CD4-positive, alpha-beta T cell (primary cell): ENCODE results near the gene LHFPL6. TPM values are rescaled to one million over a fixed set of nuclear protein-coding genes. Genes with fewer than 3 reads are reported as not detected.

Experiments
- ATAC-seq: fragments of 200-7000 bp; cut with Tn5 transposase; one replicate; pipeline ENCODE4 v1.10.0; 2022; ENCODE audit warnings: mild to moderate bottlenecking; ENCODE audit not compliant: poor library complexity
- CTCF ChIA-PET: fragments of 350-600 bp; sonication (Branson Sonifier 250); formaldehyde crosslinking; loops from one replicate; lab custom pipeline; 2021; ENCODE audit warnings: antibody characterized with exemption, inconsistent platforms; lab: Charles Lee
- POLR2A ChIA-PET: fragments of 350-600 bp; sonication (Branson Sonifier 250); formaldehyde crosslinking; loops from one replicate; lab custom pipeline; 2021; ENCODE audit warnings: antibody characterized with exemption, inconsistent platforms; lab: Charles Lee
- DNase-seq, 14 experiments: peaks; one replicate each; pipeline ENCODE4 v3.0.0-alpha.2; 2013 to 2020; ENCODE audit warnings: mixed read lengths in 2 of 14
- H3K27ac ChIP-seq, 2 donors: one replicate each; pipeline versions ENCODE4 v1.5.1 to v1.7.0; 2013; ENCODE audit warnings: low read length in 2 of 2, low read depth in 1 of 2, mild to moderate bottlenecking in 1 of 2
- H3K27me3 ChIP-seq, 2 experiments: 1 replicate in 1 of 2; 2 replicates in 1 of 2; pipeline versions ENCODE4 v1.6.1 to v1.7.0; 2013; ENCODE audit warnings: low read length in 2 of 2, control low read depth in 1 of 2, mild to moderate bottlenecking in 1 of 2, moderate library complexity in 1 of 2; ENCODE audit not compliant: insufficient read depth in 2 of 2, control insufficient read depth in 1 of 2
- H3K36me3 ChIP-seq: one replicate; pipeline ENCODE4 v1.6.1; 2013; ENCODE audit warnings: low read length, control low read depth; ENCODE audit not compliant: insufficient read depth
- H3K4me1 ChIP-seq: one replicate; pipeline ENCODE4 v1.6.1; 2013; ENCODE audit warnings: low read length, control low read depth; ENCODE audit not compliant: insufficient read depth
- H3K4me3 ChIP-seq: one replicate; pipeline ENCODE4 v1.5.1; 2013; ENCODE audit warnings: mild to moderate bottlenecking, low read length, moderate library complexity
- H3K9me3 ChIP-seq, 2 experiments: 1 replicate in 1 of 2; 2 replicates in 1 of 2; pipeline versions ENCODE4 v1.6.1 to v1.7.0; 2013; ENCODE audit warnings: low read length in 2 of 2, mild to moderate bottlenecking in 2 of 2, control low read depth in 1 of 2, moderate library complexity in 1 of 2; ENCODE audit not compliant: control insufficient read depth in 1 of 2, insufficient read depth in 1 of 2
- H3K27ac Mint-ChIP-seq: one replicate; pipeline ENCODE4 v1.8.0; 2020; ENCODE audit warnings: mixed read lengths
- H3K27me3 Mint-ChIP-seq: one replicate; pipeline ENCODE4 v1.8.0; 2021; ENCODE audit warnings: mixed read lengths
- H3K36me3 Mint-ChIP-seq: one replicate; pipeline ENCODE4 v1.8.0; 2021; ENCODE audit warnings: low read depth, mixed read lengths
- H3K4me1 Mint-ChIP-seq: one replicate; pipeline ENCODE4 v1.8.0; 2021; ENCODE audit warnings: low read depth, mixed read lengths
- H3K4me3 Mint-ChIP-seq: one replicate; pipeline ENCODE4 v1.8.0; 2020; ENCODE audit warnings: mild to moderate bottlenecking, mixed read lengths
- H3K9me3 Mint-ChIP-seq: one replicate; pipeline ENCODE4 v1.8.0; 2020; ENCODE audit warnings: mixed read lengths
- CTCF ChIP-seq: fragments of 200-600 bp; IDR thresholded peaks from one replicate; pipeline ENCODE4 v1.8.0; 2022; ENCODE audit warnings: antibody characterized with exemption, mild to moderate bottlenecking
- intact Hi-C, 2 experiments: fragments of 100-400 bp; cut with DNase I in 1 of 2; cut with micrococcal nuclease in 1 of 2; formaldehyde crosslinking; loops; one replicate each; pipeline versions ENCODE4 v1.15.1 to v1.9.0; 2023 to 2025; cut with DNase I, micrococcal nuclease
- total RNA-seq, 174 experiments: library from RNA in 2 of 174; stranded (reverse) in 2 of 174; gene quantifications; one replicate each; pipeline ENCODE4 v1.2.3 and lab custom pipeline; 2021 to 2026

Gene LHFPL6
- total RNA-seq, 2 experiments from 2014 or later = not detected

- Mint-ChIP-seq H3K36me3 (no peaks in the 10 kb centered on the region), H3K9me3 (no peaks in the 10 kb centered on the region), H3K27ac (no peak overlapping the region), H3K4me1 (no peaks in the 10 kb centered on the region), H3K27me3 (peaks cover 11% of the 10 kb centered on the region), H3K4me3 (no peak overlapping the region)
- no peak overlapping the region for H3K4me3 ChIP-seq
- ATAC-seq (no peak), DNase-seq (no peak)
- ChIA-PET POLR2A (no interaction called here), CTCF (no interaction called here)
- intact Hi-C loops = no loop called here
- H3K27ac ChIP-seq = no peak overlapping the region
- no peak for TF ChIP-seq CTCF
- H3K9me3 ChIP-seq = no peaks in the 10 kb centered on the region
- no peaks in the 10 kb centered on the region for H3K4me1 ChIP-seq
- peaks cover 0 to 6% of the 10 kb centered on the region in 2 experiments for H3K27me3 ChIP-seq
- H3K36me3 ChIP-seq = no peaks in the 10 kb centered on the region
These were observed 140.1 kb downstream of the LHFPL6 start for GRCh38 chr13:39462906-39463305.

GRCh38 chr13:39462428-39462827, 140.6 kb downstream of the LHFPL6 start:
- POLR2A ChIA-PET = no interaction called here
- Mint-ChIP-seq H3K27me3 (peaks cover 10% of the 10 kb centered on the region), H3K27ac (no peak overlapping the region), H3K4me3 (no peak overlapping the region), H3K9me3 (no peaks in the 10 kb centered on the region), H3K36me3 (no peaks in the 10 kb centered on the region), H3K4me1 (no peaks in the 10 kb centered on the region)
- TF ChIP-seq CTCF = no peak
- DNase-seq = no peak
- Histone ChIP-seq H3K9me3 (no peaks in the 10 kb centered on the region), H3K36me3 (no peaks in the 10 kb centered on the region), H3K4me3 (no peak overlapping the region), H3K27me3 (peaks cover 0 to 6% of the 10 kb centered on the region in 2 experiments), H3K27ac (no peak overlapping the region), H3K4me1 (no peaks in the 10 kb centered on the region)
- CTCF ChIA-PET = no interaction called here
- intact Hi-C loops = no loop called here
- ATAC-seq = no peak

GRCh38 chr13:39461685-39462266, 141.2 kb downstream of the LHFPL6 start:
- TF ChIP-seq CTCF = no peak
- no peak overlapping the region for H3K27ac ChIP-seq
- no peak for ATAC-seq
- no peak overlapping the region for H3K27ac Mint-ChIP-seq
- H3K9me3 ChIP-seq = peaks cover 0 to 3% of the 10 kb centered on the region in 2 experiments
- H3K36me3 ChIP-seq = no peaks in the 10 kb centered on the region
- H3K4me1 ChIP-seq = no peaks in the 10 kb centered on the region
- H3K4me3 Mint-ChIP-seq = no peak overlapping the region
- CTCF ChIA-PET = no interaction called here
- no peaks in the 10 kb centered on the region for H3K4me1 Mint-ChIP-seq
- no peaks in the 10 kb centered on the region for H3K9me3 Mint-ChIP-seq
- DNase-seq = no peak
- H3K36me3 Mint-ChIP-seq = no peaks in the 10 kb centered on the region
- intact Hi-C loops = no loop called here
- H3K4me3 ChIP-seq = no peak overlapping the region
- POLR2A ChIA-PET = no interaction called here
- H3K27me3 Mint-ChIP-seq = peaks cover 10% of the 10 kb centered on the region
- no peaks in the 10 kb centered on the region for H3K27me3 ChIP-seq
